ENCODE results near the gene FAM149A.

- TF ChIP-seq EP300 (IDR thresholded peaks at IDR 0.05) (no peak), POLR2AphosphoS5 (IDR thresholded peaks at IDR 0.05) (no peak), POLR2A (IDR thresholded peaks at IDR 0.05) (no peak)
- TF ChIP-seq, protein P1, sequence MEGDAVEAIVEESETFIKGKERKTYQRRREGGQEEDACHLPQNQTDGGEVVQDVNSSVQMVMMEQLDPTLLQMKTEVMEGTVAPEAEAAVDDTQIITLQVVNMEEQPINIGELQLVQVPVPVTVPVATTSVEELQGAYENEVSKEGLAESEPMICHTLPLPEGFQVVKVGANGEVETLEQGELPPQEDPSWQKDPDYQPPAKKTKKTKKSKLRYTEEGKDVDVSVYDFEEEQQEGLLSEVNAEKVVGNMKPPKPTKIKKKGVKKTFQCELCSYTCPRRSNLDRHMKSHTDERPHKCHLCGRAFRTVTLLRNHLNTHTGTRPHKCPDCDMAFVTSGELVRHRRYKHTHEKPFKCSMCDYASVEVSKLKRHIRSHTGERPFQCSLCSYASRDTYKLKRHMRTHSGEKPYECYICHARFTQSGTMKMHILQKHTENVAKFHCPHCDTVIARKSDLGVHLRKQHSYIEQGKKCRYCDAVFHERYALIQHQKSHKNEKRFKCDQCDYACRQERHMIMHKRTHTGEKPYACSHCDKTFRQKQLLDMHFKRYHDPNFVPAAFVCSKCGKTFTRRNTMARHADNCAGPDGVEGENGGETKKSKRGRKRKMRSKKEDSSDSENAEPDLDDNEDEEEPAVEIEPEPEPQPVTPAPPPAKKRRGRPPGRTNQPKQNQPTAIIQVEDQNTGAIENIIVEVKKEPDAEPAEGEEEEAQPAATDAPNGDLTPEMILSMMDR (IDR thresholded peaks at IDR 0.05) = no peak
These were observed 113.3 kb downstream of the FAM149A start for GRCh38 chr4:186217733-186218293.

Measured in stomach (tissue), 4 donors.